ENCODE data around the gene HBM. TPM values are rescaled to one million over a fixed set of nuclear protein-coding genes. Genes with fewer than 3 reads are reported as not detected.

The HBM gene
- total and polyA plus RNA-seq, 10 of the 15 experiments (the other 5 are each of a cell fraction or from before 2014, with no cell fraction given), result 0.23 TPM; not detected in 9

- no peak for FAIRE-seq
- POLR2A ChIA-PET, result no interaction called here
- Histone ChIP-seq H3K36me3 (ENCODE audit: control insufficient read depth in 2 of 2, insufficient read depth in 2 of 2, low read length in 1 of 2) (no peaks in the 10 kb centered on the region), H3K27ac (ENCODE audit: control insufficient read depth, insufficient read depth) (no peak overlapping the region), H3K79me2 (ENCODE audit: control insufficient read depth, insufficient read depth, low read length) (no peaks in the 10 kb centered on the region), H3K4me2 (ENCODE audit: control insufficient read depth, insufficient read depth) (no peak overlapping the region), H3K27me3 (replicated peaks in 1 of 2; ENCODE audit: control insufficient read depth in 2 of 2, insufficient read depth in 2 of 2, low read length in 1 of 2) (no peaks in the 10 kb centered on the region), H3K9me3 (replicated peaks; ENCODE audit: control insufficient read depth, insufficient read depth, low read length) (no peaks in the 10 kb centered on the region), H4K20me1 (ENCODE audit: control insufficient read depth, insufficient read depth) (no peaks in the 10 kb centered on the region), H3K9ac (ENCODE audit: control insufficient read depth, insufficient read depth, low read length) (no peak overlapping the region), H3K4me3 (no peak overlapping the region), H2AFZ (ENCODE audit: control insufficient read depth, low read depth, low read length) (no peak overlapping the region), H3K4me1 (ENCODE audit: control insufficient read depth, insufficient read depth, low read length) (no peaks in the 10 kb centered on the region)
- CTCF ChIA-PET, result no interaction called here
- intact Hi-C loops (cut with micrococcal nuclease; ENCODE audit: unreplicated experiment), result no loop called here
- TF ChIP-seq HCFC1 (IDR thresholded peaks at IDR 0.05; ENCODE audit: low read length), result no peak
- TF ChIP-seq HSF1 (IDR thresholded peaks at IDR 0.05; ENCODE audit: low read depth, low read length), result no peak
- no peak for TF ChIP-seq IKZF1 (conservative IDR thresholded peaks at IDR 0.05)
- TF ChIP-seq CBFB (IDR thresholded peaks at IDR 0.05; ENCODE audit: low read depth), result no peak
- no peak for TF ChIP-seq USF2 (IDR thresholded peaks at IDR 0.05; ENCODE audit: borderline replicate concordance, low read depth, low read length)
- TF ChIP-seq HDGF (IDR thresholded peaks at IDR 0.05), result no peak
- no peak for TF ChIP-seq SMC3 (IDR thresholded peaks at IDR 0.05; ENCODE audit: borderline replicate concordance, low read length)
- TF ChIP-seq BCL3 (IDR thresholded peaks at IDR 0.05; ENCODE audit: borderline replicate concordance, insufficient read depth, low read depth, low read length, poor library complexity, severe bottlenecking), result no peak
- no peak for TF ChIP-seq NKRF (conservative IDR thresholded peaks at IDR 0.05)
- TF ChIP-seq BHLHE40 (IDR thresholded peaks at IDR 0.05; ENCODE audit: borderline replicate concordance in 1 of 2, low read depth in 2 of 2, low read length in 1 of 2), result no peak
- no peak for TF ChIP-seq KAT2A (conservative IDR thresholded peaks at IDR 0.05; ENCODE audit: control insufficient read depth, low read depth, low read length)
- BruUV-seq (replicated peaks), result no TSS peak
- in situ Hi-C loops (cut with MboI), result no loop called here
- DNase-seq (ENCODE audit: low read depth, low spot score), result no peak
- ATAC-seq, result no peak
- RAD21 ChIA-PET (ENCODE audit: unreplicated experiment), result no interaction called here
- 23% methylated on average over 9 of the region's 9 CpGs for WGBS (ENCODE audit: insufficient coverage, insufficient replicate concordance, low lambda C conversion rate, missing lambda C conversion rate)
- SMC1A ChIA-PET (ENCODE audit: uncharacterized antibody, unreplicated experiment), result interaction anchor here (0.8 kb wide), 1 partner anchor 16 kb away, joined by 3 read pairs; no protein-coding TSS in a partner anchor
Observed at GRCh38 chr16:149024-149660, 16.6 kb upstream of the HBM start.

Data from GM12878 (cell line).